Peyer's patch (tissue), 4 donors: Measurements from ENCODE around the gene CYP2A6. TPM values are rescaled to one million over a fixed set of nuclear protein-coding genes. Genes with fewer than 3 reads are reported as not detected.

Experiments used
- DNase-seq, 3 donors: peaks; one replicate each; pipeline ENCODE4 v3.0.0-alpha.2; 2017 to 2019
- H3K27ac ChIP-seq, 4 donors: fragments of 200-600 bp; sonication (generic); one replicate each; pipeline ENCODE4 v1.5.1; 2016 to 2019
- H3K27me3 ChIP-seq, 2 donors: fragments of 200-600 bp; sonication (generic); one replicate each; pipeline ENCODE4 v1.5.1; 2019
- H3K36me3 ChIP-seq, 3 donors: fragments of 200-600 bp; sonication (generic); one replicate each; pipeline ENCODE4 v1.5.1; 2016 to 2019
- H3K4me1 ChIP-seq, 4 donors: fragments of 200-600 bp; sonication (generic); one replicate each; pipeline ENCODE4 v1.5.1; 2016 to 2019
- H3K4me3 ChIP-seq, 4 donors: fragments of 200-600 bp; sonication (generic); 1 replicate in 3 of 4; 2 replicates in 1 of 4; pipeline ENCODE4 v1.5.1; 2016 to 2019; ENCODE audit warnings: mild to moderate bottlenecking in 1 of 4
- H3K9me3 ChIP-seq, 4 donors: fragments of 200-600 bp; sonication (generic); one replicate each; pipeline ENCODE4 v1.5.1; 2016 to 2019; ENCODE audit warnings: mild to moderate bottlenecking in 1 of 4
- CTCF ChIP-seq, 6 experiments: fragments of 450-650 bp in 4 of 6; fragments of 200-600 bp in 2 of 6; sonication (generic) in 1 of 6; IDR thresholded peaks; one replicate each; pipeline ENCODE4 v1.5.1; 2017 to 2019; ENCODE audit warnings: antibody characterized with exemption in 6 of 6, mild to moderate bottlenecking in 3 of 6, moderate library complexity in 1 of 6
- POLR2A ChIP-seq, 2 donors: fragments of 450-650 bp; IDR thresholded peaks; one replicate each; pipeline ENCODE4 v1.5.1; 2017; ENCODE audit warnings: antibody characterized with exemption in 2 of 2, mild to moderate bottlenecking in 2 of 2, moderate library complexity in 2 of 2
- total RNA-seq, 4 donors: library from RNA; depleted of rRNA; stranded (reverse); fragments of >200 nt; gene quantifications; one replicate each; pipeline ENCODE4 v1.1.0, GENCODE V29; 2016

The CYP2A6 gene
- total RNA-seq, 4 donors from 2014 or later = not detected

DNA sequence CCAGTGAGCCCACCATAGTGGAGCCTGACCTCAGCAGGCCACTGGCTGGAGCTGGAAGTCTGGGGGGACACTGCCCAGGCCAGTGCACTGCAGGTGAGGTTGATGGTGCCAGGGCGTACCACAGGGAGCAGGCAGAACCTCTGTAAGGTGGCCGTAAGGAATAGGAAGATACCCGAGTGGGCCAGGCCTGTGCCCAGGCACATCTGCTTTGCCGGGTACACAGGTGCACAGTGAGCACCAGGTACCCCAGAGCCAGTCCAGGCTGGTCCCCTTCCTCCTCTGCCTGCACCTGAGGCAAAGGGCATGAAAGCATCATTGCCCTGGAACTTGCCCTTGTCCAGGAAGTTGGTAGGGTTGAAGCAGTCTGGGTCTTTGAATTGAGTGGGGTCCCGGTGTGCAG is 41.8 kb downstream of the CYP2A6 start:
- DNase-seq = no peak
- Histone ChIP-seq H3K27me3 (no peaks in the 10 kb centered on the region), H3K9me3 (no peaks in the 10 kb centered on the region), H3K27ac (peak overlapping the region in 1 of 4 donors; percentile 9), H3K4me1 (peaks cover 9 to 77% (median 38%) of the 10 kb centered on the region in 4 donors), H3K4me3 (no peak overlapping the region), H3K36me3 (peaks cover 0 to 22% (median 0%) of the 10 kb centered on the region in 3 donors)
- no peak for TF ChIP-seq CTCF (IDR thresholded peaks at IDR 0.05)
- no peak for TF ChIP-seq POLR2A (IDR thresholded peaks at IDR 0.05)

DNA sequence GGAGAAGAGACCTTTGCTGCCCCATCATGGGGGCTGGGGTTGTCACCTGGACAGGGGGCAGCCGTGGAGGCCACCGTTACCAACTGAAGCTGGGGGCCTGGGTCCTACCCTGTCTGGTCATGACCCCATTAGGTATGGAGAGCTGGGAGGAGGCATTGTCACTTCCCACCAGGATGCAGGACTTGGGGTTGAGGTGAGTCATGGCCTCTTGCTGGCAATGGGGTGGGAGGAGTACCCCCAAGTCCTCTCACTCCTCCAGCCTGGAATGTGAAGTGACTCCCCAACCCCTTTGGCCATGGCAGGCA is 42.3 kb downstream of the CYP2A6 start:
- H3K27ac ChIP-seq = peak overlapping the region in 2 of 4 donors; percentile 9 to 10
- TF ChIP-seq CTCF (IDR thresholded peaks at IDR 0.05) = no peak
- no peak for DNase-seq
- H3K27me3 ChIP-seq = no peaks in the 10 kb centered on the region
- peaks cover 14 to 82% (median 43%) of the 10 kb centered on the region in 4 donors for H3K4me1 ChIP-seq
- H3K36me3 ChIP-seq = peaks cover 0 to 22% (median 0%) of the 10 kb centered on the region in 3 donors
- no peaks in the 10 kb centered on the region for H3K9me3 ChIP-seq
- no peak overlapping the region for H3K4me3 ChIP-seq

DNA sequence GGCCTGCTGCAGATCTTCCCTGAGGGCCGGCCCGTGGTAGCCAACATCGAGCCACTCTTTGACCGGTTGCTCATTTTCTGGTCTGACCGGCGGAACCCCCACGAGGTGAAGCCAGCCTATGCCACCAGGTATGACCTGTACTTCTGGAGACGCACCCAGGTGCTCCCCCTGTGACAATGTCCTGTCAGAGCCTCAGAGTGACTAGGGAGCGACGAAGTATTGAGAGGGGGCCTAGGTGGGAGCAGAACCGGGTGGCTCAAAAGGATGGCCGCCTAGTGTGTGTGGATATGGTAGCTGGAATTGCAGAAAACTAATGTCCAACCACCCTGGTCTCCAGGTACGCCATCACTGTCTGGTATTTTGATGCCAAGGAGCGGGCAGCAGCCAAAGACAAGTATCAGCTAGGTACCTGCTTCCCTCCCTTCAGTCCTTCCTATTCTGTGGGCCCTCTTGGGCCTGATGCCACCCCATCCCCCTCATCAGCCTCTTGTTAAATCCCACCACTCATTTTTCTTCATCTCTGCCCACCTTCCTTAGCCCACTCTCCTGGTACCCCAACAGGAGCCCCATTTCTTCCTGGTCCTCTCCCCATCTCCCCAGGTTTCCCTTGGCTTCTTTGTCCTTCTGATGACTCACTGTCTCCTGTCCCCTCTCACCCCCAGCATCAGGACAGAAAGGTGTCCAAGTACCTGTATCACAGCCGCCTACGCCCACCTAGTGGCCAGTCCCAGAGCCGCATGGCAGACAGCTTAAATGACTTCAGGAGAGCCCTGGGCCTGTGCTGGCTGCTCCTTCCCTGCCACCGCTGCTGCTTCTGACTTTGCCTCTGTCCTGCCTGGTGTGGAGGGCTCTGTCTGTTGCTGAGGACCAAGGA is 42.9 kb downstream of the CYP2A6 start:
- Histone ChIP-seq H3K4me3 (peak overlapping the region in 2 of 4 donors; percentile 1 to 9), H3K4me1 (peaks cover 14 to 88% (median 48%) of the 10 kb centered on the region in 4 donors), H3K36me3 (peaks cover 0 to 22% (median 0%) of the 10 kb centered on the region in 3 donors), H3K27me3 (no peaks in the 10 kb centered on the region), H3K9me3 (no peaks in the 10 kb centered on the region), H3K27ac (peak overlapping the region; percentile 5 to 98 (median 74))
- DNase-seq = no peak
- no peak for TF ChIP-seq POLR2A (IDR thresholded peaks at IDR 0.05)
- peak in 3 of 6 experiments; percentile 33 to 41 (median 35) for TF ChIP-seq CTCF (IDR thresholded peaks at IDR 0.05)

DNA sequence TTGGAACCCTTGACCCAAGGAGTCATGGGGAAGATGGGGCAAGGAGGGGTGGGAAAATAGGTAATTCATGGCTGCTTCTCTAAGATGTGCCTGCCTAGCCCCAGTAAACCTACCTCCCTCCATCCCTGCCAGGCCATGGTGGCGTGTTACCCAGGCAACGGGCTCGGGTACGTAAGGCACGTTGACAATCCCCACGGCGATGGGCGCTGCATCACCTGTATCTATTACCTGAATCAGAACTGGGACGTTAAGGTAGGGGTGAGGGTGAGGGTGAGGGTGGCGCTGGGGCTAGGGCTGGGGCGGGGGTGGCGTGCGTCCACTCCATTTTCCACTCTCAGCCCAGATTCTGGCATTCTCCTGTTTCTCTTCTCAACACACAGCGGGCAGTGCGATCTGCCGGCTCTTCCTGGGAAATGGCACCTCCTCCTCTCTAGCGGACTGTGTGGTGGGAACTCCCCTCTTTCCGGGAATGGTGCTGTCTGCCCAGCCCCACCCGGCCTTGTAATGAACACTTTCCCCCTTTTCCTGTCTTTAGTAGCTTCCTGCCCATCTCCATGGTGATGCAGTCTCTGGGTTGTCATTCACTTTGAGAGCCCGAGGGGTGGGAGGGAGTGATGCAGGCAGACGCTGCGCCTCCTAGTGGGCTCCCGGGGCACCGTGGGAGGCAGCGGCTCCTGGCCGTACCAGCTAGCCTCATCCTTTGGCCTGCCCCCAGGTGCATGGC is 43.7 kb downstream of the CYP2A6 start:
- peak; percentile 70 to 87 (median 81) for DNase-seq
- Histone ChIP-seq H3K4me1 (peaks cover 19 to 88% (median 52%) of the 10 kb centered on the region in 4 donors), H3K9me3 (no peaks in the 10 kb centered on the region), H3K27ac (peak overlapping the region; percentile 59 to 98 (median 74)), H3K27me3 (no peaks in the 10 kb centered on the region), H3K4me3 (peak overlapping the region in 2 of 4 donors; percentile 1 to 9), H3K36me3 (peaks cover 0 to 22% (median 0%) of the 10 kb centered on the region in 3 donors)
- TF ChIP-seq POLR2A (IDR thresholded peaks at IDR 0.05) (no peak), CTCF (IDR thresholded peaks at IDR 0.05) (peak; percentile 59 to 83 (median 76))

DNA sequence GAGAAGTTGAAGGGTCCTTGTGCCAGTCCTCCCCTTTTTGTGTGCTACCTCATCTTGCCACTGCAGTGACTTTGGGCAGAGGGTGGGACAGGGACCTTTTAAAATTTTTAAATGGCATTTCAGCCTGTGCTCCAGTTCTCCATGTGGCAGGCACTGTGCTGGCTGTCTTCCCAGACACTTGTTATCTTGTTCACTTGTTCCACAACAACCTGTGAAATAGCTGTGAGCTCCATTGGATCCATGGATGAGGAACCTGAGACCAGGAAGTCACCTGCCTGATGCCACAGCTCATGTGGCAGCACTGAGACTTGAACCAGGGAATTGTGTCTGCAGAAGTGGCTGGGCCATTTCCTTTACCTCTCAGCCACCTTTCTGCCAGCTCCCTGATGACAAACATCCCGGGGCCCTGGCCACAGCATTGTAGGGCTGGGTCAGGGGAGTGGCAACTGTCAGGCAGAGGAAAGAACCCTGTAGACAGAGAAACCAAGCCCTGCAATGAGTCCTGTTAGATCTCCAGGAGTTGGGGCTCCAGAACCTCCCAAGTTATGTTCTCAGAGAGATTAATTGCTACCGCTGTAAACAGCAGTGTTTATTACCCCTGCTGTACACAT is 44.9 kb downstream of the CYP2A6 start:
- Histone ChIP-seq H3K4me1 (peaks cover 29 to 94% (median 62%) of the 10 kb centered on the region in 4 donors), H3K4me3 (no peak overlapping the region), H3K9me3 (no peaks in the 10 kb centered on the region), H3K36me3 (peaks cover 0 to 32% (median 0%) of the 10 kb centered on the region in 3 donors), H3K27ac (peak overlapping the region; percentile 59 to 98 (median 74)), H3K27me3 (no peaks in the 10 kb centered on the region)
- no peak for DNase-seq
- TF ChIP-seq CTCF (IDR thresholded peaks at IDR 0.05) (no peak), POLR2A (IDR thresholded peaks at IDR 0.05) (no peak)
